Inferior parietal cortex (tissue), 1 donor: ENCODE results near the gene PCNA.

Experiments
- DNase-seq: peaks from one replicate; pipeline ENCODE4 v3.0.0-alpha.2; 2016; ENCODE audit errors: extremely low spot score

The PCNA gene

DNA sequence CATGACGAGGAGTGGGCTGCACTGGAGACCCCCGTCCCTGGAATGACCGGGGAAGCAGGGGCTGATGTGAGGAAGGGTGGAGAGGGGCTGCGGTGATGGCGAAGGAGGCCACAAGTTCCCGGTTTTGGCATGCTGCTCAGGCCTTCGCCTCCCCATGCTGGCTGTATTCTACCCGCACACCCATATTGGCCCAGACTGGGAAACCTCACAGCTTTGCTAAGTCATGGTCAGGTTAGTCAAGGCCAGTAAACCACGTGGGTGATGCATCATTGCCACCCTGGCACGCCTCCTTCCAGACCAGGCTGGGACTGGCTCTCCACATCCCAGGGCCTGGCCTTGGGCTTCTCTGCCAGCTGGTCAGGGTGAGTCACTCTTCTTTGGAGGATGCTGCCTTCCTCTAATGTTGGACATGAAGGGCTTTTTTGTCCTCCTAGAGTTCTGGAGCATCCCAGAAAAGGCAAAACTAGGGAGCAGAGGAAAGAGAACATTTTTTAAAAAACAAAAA, 53.8 kb downstream of the PCNA start:
- DNase-seq: no peak

GRCh38 chr20:5065166-5065878, 54.4 kb downstream of the PCNA start:
- no peak for DNase-seq
